ENCODE results near the gene MDH1B.

- TF ChIP-seq CTCF (IDR thresholded peaks at IDR 0.05) (no peak), POLR2A (IDR thresholded peaks at IDR 0.05) (no peak)
These were observed 36.5 kb upstream of the MDH1B start for GRCh38 chr2:206801418-206802189.

Measured in heart left ventricle (tissue), 13 donors.